NT2/D1 (cell line): ENCODE data around the gene BCL6.
A peak's percentile ranks its signal among the peaks of the same experiment; 100 is the strongest.

Experiments used
- DNase-seq: peaks from one replicate; pipeline ENCODE4 v3.0.0-alpha.2; 2011; ENCODE audit warnings: low read depth, low spot score
- H3K27me3 ChIP-seq: 2 replicates; pipeline ENCODE4 v1.6.0; 2011; ENCODE audit warnings: mild to moderate bottlenecking; ENCODE audit not compliant: insufficient read length, insufficient read depth
- H3K36me3 ChIP-seq: 2 replicates; pipeline ENCODE4 v1.6.1; 2011; ENCODE audit warnings: mild to moderate bottlenecking, low read length, mixed read lengths; ENCODE audit not compliant: insufficient read depth, insufficient read length
- H3K4me1 ChIP-seq: 2 replicates; pipeline ENCODE4 v1.5.1; 2011; ENCODE audit not compliant: insufficient read depth, insufficient read length
- H3K4me3 ChIP-seq: 2 replicates; pipeline ENCODE4 v1.5.1; 2011; ENCODE audit warnings: low read depth; ENCODE audit not compliant: insufficient read length
- H3K9ac ChIP-seq: 2 replicates; pipeline ENCODE4 v1.6.0; 2011; ENCODE audit warnings: low read depth; ENCODE audit not compliant: insufficient read length
- H3K9me3 ChIP-seq: 2 replicates; pipeline ENCODE4 v1.5.1; 2011; ENCODE audit warnings: mild to moderate bottlenecking, low read length; ENCODE audit not compliant: insufficient read depth
- SUZ12 ChIP-seq: IDR thresholded peaks from 2 replicates; pipeline ENCODE4 v1.6.1; 2011; ENCODE audit not compliant: insufficient read length, insufficient read depth; ENCODE audit errors: extremely low read depth
- YY1 ChIP-seq: IDR thresholded peaks from 2 replicates; pipeline ENCODE4 v1.6.1; 2011; ENCODE audit not compliant: insufficient read length, insufficient read depth
- ZNF274 ChIP-seq: IDR thresholded peaks from 2 replicates; pipeline ENCODE4 v1.6.1; 2011; ENCODE audit warnings: mild to moderate bottlenecking, low read depth, low read length

The BCL6 gene

DNA sequence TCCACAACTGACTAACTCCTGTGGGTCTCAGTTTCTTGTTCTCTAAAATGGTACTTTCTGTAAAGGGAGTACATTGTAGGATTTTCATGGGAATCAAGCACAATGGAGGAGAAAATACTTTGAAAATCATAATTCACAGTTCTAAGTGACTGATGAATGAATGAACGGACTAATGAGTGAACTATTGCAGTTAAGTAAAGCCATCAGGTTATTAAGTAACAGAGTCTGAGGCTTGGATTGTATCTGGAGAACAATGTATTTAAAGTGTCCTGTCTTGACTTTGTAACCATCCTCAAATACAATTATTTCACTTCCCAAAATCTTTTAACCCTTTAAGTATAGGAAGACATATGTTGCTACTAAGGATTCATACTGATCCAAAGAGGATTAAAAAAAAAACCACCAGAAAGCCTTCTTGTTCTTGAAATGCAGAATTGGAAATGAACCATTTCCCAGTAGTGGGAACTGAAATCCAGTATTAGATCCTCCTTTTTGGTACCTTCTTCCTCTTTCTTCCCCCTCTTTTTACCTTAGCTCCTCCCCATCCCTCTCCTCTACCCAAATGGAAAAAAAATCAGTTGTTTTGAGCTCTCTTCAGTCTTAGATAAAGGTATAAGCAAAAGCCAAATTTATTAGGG, 13.2 kb upstream of the BCL6 start:
- H3K36me3 ChIP-seq, result no peaks in the 10 kb centered on the region
- no peak overlapping the region for H3K9ac ChIP-seq
- no peak for TF ChIP-seq ZNF274
- no peak for TF ChIP-seq SUZ12
- H3K27me3 ChIP-seq, result no peaks in the 10 kb centered on the region
- H3K4me3 ChIP-seq, result no peak overlapping the region
- no peaks in the 10 kb centered on the region for H3K4me1 ChIP-seq
- H3K9me3 ChIP-seq, result no peaks in the 10 kb centered on the region
- no peak for DNase-seq

- Histone ChIP-seq H3K4me3 (no peak overlapping the region), H3K36me3 (no peaks in the 10 kb centered on the region), H3K27me3 (no peaks in the 10 kb centered on the region), H3K4me1 (no peaks in the 10 kb centered on the region), H3K9me3 (no peaks in the 10 kb centered on the region), H3K9ac (no peak overlapping the region)
- no peak for DNase-seq
- TF ChIP-seq ZNF274 (no peak), YY1 (no peak), SUZ12 (no peak)
Observed at GRCh38 chr3:187753516-187753915, 8.2 kb upstream of the BCL6 start.

DNA sequence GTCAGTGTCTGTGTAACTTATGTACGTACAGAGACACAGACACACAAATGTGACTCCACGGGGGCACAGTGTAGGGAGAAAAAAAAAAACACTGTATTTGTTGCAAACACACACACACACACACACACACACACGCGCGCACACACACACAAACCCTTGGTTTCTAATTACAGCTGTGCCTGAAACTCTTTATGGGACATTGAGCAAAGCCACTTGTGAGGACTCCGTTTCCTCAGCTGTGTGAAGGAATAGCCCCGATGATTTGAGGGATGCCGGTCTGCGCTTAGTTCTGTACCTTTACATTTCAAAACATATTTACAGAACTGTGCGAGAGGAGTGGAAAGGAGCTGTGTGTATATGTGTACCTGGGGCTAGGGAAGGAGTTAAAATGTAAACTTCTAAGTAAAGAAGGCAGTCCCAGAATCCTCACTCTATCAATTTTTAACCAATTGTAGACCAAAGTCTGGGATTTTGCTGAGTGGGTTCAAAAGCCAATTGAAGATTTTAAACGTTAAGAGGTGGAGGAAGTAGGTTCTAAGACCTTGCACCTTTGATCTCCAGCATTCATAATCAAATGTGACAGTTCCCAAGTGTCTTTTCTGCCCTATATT, 5.3 kb upstream of the BCL6 start:
- TF ChIP-seq ZNF274 (no peak), SUZ12 (no peak), YY1 (no peak)
- Histone ChIP-seq H3K9me3 (no peaks in the 10 kb centered on the region), H3K27me3 (no peaks in the 10 kb centered on the region), H3K36me3 (no peaks in the 10 kb centered on the region), H3K4me3 (peak overlapping the region; percentile 20), H3K9ac (peak overlapping the region; percentile 53), H3K4me1 (no peaks in the 10 kb centered on the region)
- DNase-seq, result no peak

DNA sequence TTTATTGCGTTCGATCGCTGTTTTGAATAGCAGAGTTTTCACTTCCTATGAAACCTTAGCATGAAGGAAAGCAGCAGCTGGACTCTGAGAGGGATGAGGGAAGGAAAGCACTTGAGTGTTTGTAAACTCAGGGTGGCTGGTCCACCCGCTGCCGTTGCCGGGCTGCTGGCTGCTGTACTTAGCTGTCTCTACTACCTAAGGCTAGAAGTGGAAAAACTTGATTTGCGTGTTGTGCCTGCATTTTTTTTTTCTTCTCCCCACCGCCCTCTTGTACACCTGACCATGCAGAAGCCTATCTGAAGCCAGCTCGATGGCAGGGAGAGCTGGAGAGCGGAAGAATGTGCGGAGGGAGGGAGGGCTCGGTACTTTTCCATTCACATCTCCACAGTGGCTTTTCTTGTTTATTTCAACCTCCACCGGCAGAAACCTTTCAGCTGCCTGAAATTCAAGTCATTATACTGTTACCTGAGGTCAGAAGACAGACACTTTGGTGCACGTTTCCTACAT, 4.8 kb upstream of the BCL6 start:
- peak overlapping the region; percentile 20 for H3K4me3 ChIP-seq
- peak overlapping the region; percentile 54 for H3K9ac ChIP-seq
- DNase-seq, result no peak
- H3K36me3 ChIP-seq, result no peaks in the 10 kb centered on the region
- no peaks in the 10 kb centered on the region for H3K9me3 ChIP-seq
- H3K27me3 ChIP-seq, result no peaks in the 10 kb centered on the region
- no peak for TF ChIP-seq YY1
- no peak for TF ChIP-seq SUZ12
- TF ChIP-seq ZNF274, result no peak
- no peaks in the 10 kb centered on the region for H3K4me1 ChIP-seq

DNA sequence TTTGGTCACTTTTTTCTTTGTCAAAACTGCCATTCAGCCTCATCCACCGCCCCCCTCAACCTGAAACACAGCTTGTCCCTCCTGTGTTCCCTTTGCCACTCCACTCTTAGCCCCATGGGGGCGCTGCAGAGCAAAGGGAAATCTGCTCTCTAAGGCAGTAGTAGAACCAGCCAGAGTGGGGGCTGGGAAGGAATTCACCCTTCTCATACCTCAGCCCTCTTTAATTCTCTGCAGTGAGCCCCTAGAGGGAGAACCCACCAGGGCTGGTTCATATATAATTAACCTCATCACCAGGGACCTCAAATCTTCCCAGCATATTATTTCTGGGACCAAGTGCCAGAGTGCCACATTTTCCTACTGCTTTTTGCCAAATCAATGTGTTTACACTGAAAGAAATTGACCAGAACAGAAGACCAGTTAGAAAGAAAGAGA, 2.8 kb upstream of the BCL6 start:
- Histone ChIP-seq H3K36me3 (no peaks in the 10 kb centered on the region), H3K4me1 (no peaks in the 10 kb centered on the region), H3K9ac (no peak overlapping the region), H3K9me3 (no peaks in the 10 kb centered on the region), H3K27me3 (peaks cover 15% of the 10 kb centered on the region), H3K4me3 (no peak overlapping the region)
- TF ChIP-seq YY1, result no peak
- TF ChIP-seq ZNF274, result no peak
- no peak for TF ChIP-seq SUZ12
- peak; percentile 92 for DNase-seq

- no peak overlapping the region for H3K9ac ChIP-seq
- no peak overlapping the region for H3K4me3 ChIP-seq
- DNase-seq, result no peak
- no peaks in the 10 kb centered on the region for H3K36me3 ChIP-seq
- TF ChIP-seq YY1, result no peak
- no peaks in the 10 kb centered on the region for H3K9me3 ChIP-seq
- no peaks in the 10 kb centered on the region for H3K4me1 ChIP-seq
- peaks cover 20% of the 10 kb centered on the region for H3K27me3 ChIP-seq
Observed at GRCh38 chr3:187747506-187747905, 2.2 kb upstream of the BCL6 start.

- TF ChIP-seq ZNF274 (no peak), SUZ12 (no peak), YY1 (no peak)
- Histone ChIP-seq H3K9ac (peak overlapping the region; percentile 65), H3K36me3 (no peaks in the 10 kb centered on the region), H3K9me3 (no peaks in the 10 kb centered on the region), H3K4me3 (peak overlapping the region; percentile 74), H3K27me3 (peaks cover 28% of the 10 kb centered on the region), H3K4me1 (no peaks in the 10 kb centered on the region)
- DNase-seq, result no peak
Observed at GRCh38 chr3:187746442-187747281, 1.4 kb upstream of the BCL6 start.
